H1 (cell line): ENCODE results near the gene SLC13A5. TPM values are rescaled to one million over a fixed set of nuclear protein-coding genes. Genes with fewer than 3 reads are reported as not detected.

Experiments used
- CTCF ChIA-PET: fragments of 300-600 bp; sonication (Branson Sonifier 250); formaldehyde crosslinking; loops from one replicate; lab custom pipeline; 2021; ENCODE audit not compliant: partially characterized antibody; lab: Charles Lee
- POLR2A ChIA-PET: fragments of 300-600 bp; sonication (Branson Sonifier 250); formaldehyde crosslinking; loops from one replicate; lab custom pipeline; 2021; ENCODE audit warnings: inconsistent platforms; ENCODE audit not compliant: partially characterized antibody; lab: Charles Lee
- DNase-seq, 2 experiments: peaks; one replicate each; pipeline versions ENCODE4 v3.0.0 to v3.0.0-alpha.2; 2010 to 2022; ENCODE audit warnings: low spot score in 2 of 2, low read depth in 1 of 2, mixed read lengths in 1 of 2
- FAIRE-seq: peaks from 2 replicates; lab custom pipeline; 2011; peaks lifted over from hg19 to GRCh38; lab: Jason Lieb, UNC
- H2AFZ ChIP-seq: 2 replicates; pipeline ENCODE4 v1.8.1; 2012; ENCODE audit warnings: low read length, inconsistent platforms
- H2AK5ac ChIP-seq: 2 replicates; pipeline ENCODE4 v1.6.1; 2013; ENCODE audit warnings: low read depth, low read length
- H2BK120ac ChIP-seq: replicated peaks from 2 replicates; pipeline ENCODE3; 2013; ENCODE audit warnings: low read depth, low read length, inconsistent platforms
- H2BK12ac ChIP-seq: 2 replicates; pipeline ENCODE4 v1.6.1; 2013; ENCODE audit warnings: low read depth, low read length
- H2BK15ac ChIP-seq: 2 replicates; pipeline ENCODE4 v1.6.1; 2013; ENCODE audit warnings: low read length
- H2BK20ac ChIP-seq: 2 replicates; pipeline ENCODE4 v1.6.1; 2013; ENCODE audit warnings: low read length
- H2BK5ac ChIP-seq: 2 replicates; pipeline ENCODE4 v1.6.1; 2013; ENCODE audit warnings: low read depth, low read length
- H3K14ac ChIP-seq: 2 replicates; pipeline ENCODE4 v1.6.1; 2013; ENCODE audit warnings: inconsistent platforms; ENCODE audit not compliant: insufficient read length
- H3K18ac ChIP-seq: 2 replicates; pipeline ENCODE4 v1.6.1; 2013; ENCODE audit warnings: low read length; ENCODE audit errors: extremely low read depth
- H3K23ac ChIP-seq: 2 replicates; pipeline ENCODE4 v1.6.1; 2013; ENCODE audit warnings: inconsistent platforms; ENCODE audit not compliant: insufficient read length
- H3K23me2 ChIP-seq: 2 replicates; pipeline ENCODE4 v1.6.1; 2013; ENCODE audit warnings: low read depth, low read length
- H3K27ac ChIP-seq: 2 replicates; pipeline ENCODE4 v1.6.1; 2011; ENCODE audit warnings: low read depth, low read length, inconsistent platforms
- H3K27me3 ChIP-seq, 4 experiments: replicated peaks in 1 of 4; 1 replicate in 1 of 4; 2 replicates in 3 of 4; pipeline versions ENCODE4 v1.6.1 to v1.8.1; 2011 to 2013; ENCODE audit warnings: low read length in 3 of 4, mild to moderate bottlenecking in 3 of 4, inconsistent platforms in 2 of 4, mixed read lengths in 2 of 4, moderate library complexity in 1 of 4; ENCODE audit not compliant: control insufficient read depth in 3 of 4, insufficient read depth in 3 of 4; ENCODE audit errors: extremely low read depth in 1 of 4
- H3K36me3 ChIP-seq, 4 experiments: 2 replicates each; pipeline versions ENCODE4 v1.6.1 to v1.8.1; 2011 to 2013; ENCODE audit warnings: mild to moderate bottlenecking in 4 of 4, low read length in 3 of 4, moderate library complexity in 2 of 4, control low read depth in 1 of 4, inconsistent platforms in 1 of 4; ENCODE audit not compliant: insufficient read depth in 4 of 4, control insufficient read depth in 2 of 4
- H3K4ac ChIP-seq: replicated peaks from 2 replicates; pipeline ENCODE3; 2013; ENCODE audit warnings: low read length, low read depth, mixed read lengths, inconsistent platforms; ENCODE audit not compliant: insufficient read length
- H3K4me1 ChIP-seq, 4 experiments: replicated peaks in 1 of 4; 1 replicate in 1 of 4; 2 replicates in 3 of 4; pipeline versions ENCODE4 v1.6.1 to v1.8.1; 2011 to 2013; ENCODE audit warnings: low read length in 3 of 4, inconsistent platforms in 2 of 4, mixed read lengths in 1 of 4; ENCODE audit not compliant: insufficient read depth in 4 of 4, control insufficient read depth in 3 of 4
- H3K4me2 ChIP-seq, 2 experiments: 2 replicates each; pipeline versions ENCODE4 v1.6.1 to v1.8.1; 2011 to 2013; ENCODE audit warnings: low read depth in 2 of 2, low read length in 2 of 2, control low read depth in 1 of 2, inconsistent platforms in 1 of 2, mild to moderate bottlenecking in 1 of 2; ENCODE audit not compliant: insufficient read depth in 1 of 2
- H3K4me3 ChIP-seq, 4 experiments: fragments of 200-600, 300-600 bp in 1 of 4; sonication (generic), shearing (Covaris generic), sonication (Bioruptor Twin) in 1 of 4; 2 replicates each; pipeline versions ENCODE4 v1.5.1 to v1.8.1; 2011 to 2016; ENCODE audit warnings: low read length in 4 of 4, low read depth in 3 of 4, control low read depth in 2 of 4, inconsistent platforms in 2 of 4, mild to moderate bottlenecking in 2 of 4, mixed read lengths in 1 of 4, moderate library complexity in 1 of 4; ENCODE audit not compliant: insufficient read depth in 2 of 4; ENCODE audit errors: extremely low read depth in 1 of 4
- H3K56ac ChIP-seq: replicated peaks from 2 replicates; pipeline ENCODE3; 2013; ENCODE audit warnings: low read depth, mild to moderate bottlenecking, mixed read lengths, low read length, inconsistent platforms; ENCODE audit not compliant: insufficient read length
- H3K79me1 ChIP-seq: 2 replicates; pipeline ENCODE4 v1.6.1; 2013; ENCODE audit warnings: low read depth, low read length, control low read depth
- H3K79me2 ChIP-seq, 2 experiments: 2 replicates each; pipeline versions ENCODE4 v1.6.1 to v1.8.1; 2012 to 2013; ENCODE audit warnings: low read length in 2 of 2, mild to moderate bottlenecking in 2 of 2, inconsistent platforms in 1 of 2; ENCODE audit not compliant: insufficient read depth in 2 of 2, control insufficient read depth in 1 of 2
- H3K9ac ChIP-seq, 4 experiments: replicated peaks in 1 of 4; 1 replicate in 1 of 4; 2 replicates in 3 of 4; pipeline versions ENCODE4 v1.6.1 to v1.8.1; 2011 to 2013; ENCODE audit warnings: low read depth in 3 of 4, low read length in 3 of 4, control low read depth in 2 of 4, mild to moderate bottlenecking in 2 of 4, moderate library complexity in 2 of 4, inconsistent platforms in 1 of 4; ENCODE audit errors: extremely low read depth in 1 of 4
- H3K9me3 ChIP-seq, 2 experiments: 2 replicates each; pipeline versions ENCODE4 v1.6.1 to v1.8.1; 2012 to 2013; ENCODE audit warnings: mild to moderate bottlenecking in 2 of 2, moderate library complexity in 2 of 2, control low read depth in 1 of 2, inconsistent platforms in 1 of 2, low read depth in 1 of 2, low read length in 1 of 2, mixed read lengths in 1 of 2; ENCODE audit not compliant: insufficient read depth in 2 of 2
- H4K20me1 ChIP-seq, 2 experiments: replicated peaks in 1 of 2; 2 replicates each; pipeline versions ENCODE3 to v1.8.1; 2011 to 2013; ENCODE audit warnings: inconsistent platforms in 2 of 2, low read length in 2 of 2, mild to moderate bottlenecking in 1 of 2; ENCODE audit not compliant: insufficient read depth in 2 of 2, control insufficient read depth in 1 of 2
- H4K5ac ChIP-seq: 2 replicates; pipeline ENCODE4 v1.6.1; 2013; ENCODE audit warnings: low read length, low read depth, mixed read lengths, inconsistent platforms; ENCODE audit not compliant: insufficient read length
- H4K8ac ChIP-seq: 2 replicates; pipeline ENCODE4 v1.8.0; 2013; ENCODE audit warnings: mild to moderate bottlenecking, moderate library complexity, low read length, inconsistent platforms; ENCODE audit not compliant: insufficient read depth; ENCODE audit errors: extremely low read depth
- H4K91ac ChIP-seq: replicated peaks from 2 replicates; pipeline ENCODE3; 2013; ENCODE audit warnings: low read length, mixed read lengths, inconsistent platforms; ENCODE audit not compliant: insufficient read length
- BRCA1 ChIP-seq: IDR thresholded peaks from 2 replicates; pipeline ENCODE4 v1.6.1; 2012; ENCODE audit warnings: low read depth, low read length, improper control_type of control experiment
- CTBP2 ChIP-seq: IDR thresholded peaks from 2 replicates; pipeline ENCODE4 v1.7.0; 2011; ENCODE audit warnings: borderline replicate concordance, mild to moderate bottlenecking, moderate library complexity, mixed read lengths, low read length; ENCODE audit not compliant: insufficient read depth, insufficient read length
- GABPA ChIP-seq: IDR thresholded peaks from 2 replicates; pipeline ENCODE4 v1.6.1; 2011; ENCODE audit warnings: mild to moderate bottlenecking, low read length, moderate library complexity, borderline replicate concordance; ENCODE audit not compliant: insufficient read depth
- GTF2F1 ChIP-seq: IDR thresholded peaks from 2 replicates; pipeline ENCODE4 v1.6.1; 2012; ENCODE audit warnings: low read depth, low read length, improper control_type of control experiment, borderline replicate concordance
- KDM1A ChIP-seq: fragments of 200-600, 300-600 bp; sonication (generic); IDR thresholded peaks from 2 replicates; pipeline ENCODE4 v1.7.1; 2016; ENCODE audit warnings: mild to moderate bottlenecking, low read length, borderline replicate concordance
- KDM4A ChIP-seq: IDR thresholded peaks from one replicate; pipeline ENCODE4 v1.7.1; 2012; ENCODE audit warnings: low read depth, mild to moderate bottlenecking, moderate library complexity, low read length, inconsistent platforms; ENCODE audit not compliant: severe bottlenecking
- NANOG ChIP-seq: IDR thresholded peaks from 2 replicates; pipeline ENCODE4 v1.6.1; 2011; ENCODE audit warnings: low read length, low read depth, mild to moderate bottlenecking, inconsistent platforms; ENCODE audit not compliant: insufficient read depth, poor library complexity, severe bottlenecking
- POLR2AphosphoS5 ChIP-seq: IDR thresholded peaks from 2 replicates; pipeline ENCODE4 v1.6.1; 2011; ENCODE audit warnings: low read depth, low read length
- SIN3A ChIP-seq, 2 experiments: IDR thresholded peaks in 1 of 2; conservative IDR thresholded peaks in 1 of 2; 2 replicates each; pipeline ENCODE4 v1.6.1; 2011 to 2012; ENCODE audit warnings: low read length in 2 of 2, improper control_type of control experiment in 1 of 2, low read depth in 1 of 2, mild to moderate bottlenecking in 1 of 2
- SIRT6 ChIP-seq: IDR thresholded peaks from one replicate; pipeline ENCODE4 v1.7.1; 2012; ENCODE audit warnings: low read length, inconsistent platforms
- SUZ12 ChIP-seq: fragments of 200-600 bp; sonication (generic); IDR thresholded peaks from 2 replicates; pipeline ENCODE4 v1.6.1; 2012; ENCODE audit warnings: mild to moderate bottlenecking, inconsistent platforms, low read length, moderate library complexity, mixed read lengths
- TCF12 ChIP-seq: IDR thresholded peaks from 2 replicates; pipeline ENCODE4 v1.6.1; 2011; ENCODE audit warnings: low read depth, mild to moderate bottlenecking, low read length
- WGBS, 2 experiments: shearing (Covaris generic) in 1 of 2; methylation state at CpG; one replicate each; pipeline versions ENCODE4 v1.1.6 to v1.1.7; 2013 to 2015; ENCODE audit warnings: low lambda C conversion rate in 2 of 2, mixed read lengths in 2 of 2, inconsistent platforms in 1 of 2, low coverage in 1 of 2, missing lambda C conversion rate in 1 of 2; ENCODE audit not compliant: insufficient replicate concordance in 2 of 2, insufficient coverage in 1 of 2, insufficient read length in 1 of 2; ENCODE audit errors: extremely low coverage in 1 of 2, missing lambda C conversion rate in 1 of 2; 5-methylcytosine and 5-hydroxymethylcytosine counted together
- polyA plus RNA-seq, 7 experiments: library from polyadenylated mRNA; depleted of rRNA in 3 of 7; stranded (reverse) in 5 of 7; unstranded in 2 of 7; fragments of >200 nt in 5 of 7; fragments of 200-250 nt in 2 of 7; gene quantifications; 1 replicate in 5 of 7; 2 replicates in 1 of 7; 4 replicates in 1 of 7; pipeline versions ENCODE4 v1.2.1 to v1.2.3, GENCODE V29; 2011 to 2013; ENCODE audit warnings: missing spikeins in 2 of 7, mixed read lengths in 2 of 7
- total RNA-seq: library from RNA; stranded (reverse); fragmentation: NEBNext Ultra II Directional; extraction: Animal tissue kit (Norgen Biotek cat#: 25700); gene quantifications from 2 replicates; pipeline ENCODE4 v1.2.1, GENCODE V29; 2021
- TF ChIP-seq, protein P1 (sequence below): IDR thresholded peaks from 2 replicates; pipeline ENCODE4 v1.6.1; 2011; ENCODE audit warnings: low read depth, mild to moderate bottlenecking, low read length; ENCODE audit not compliant: insufficient read depth

Gene SLC13A5
- total and polyA plus RNA-seq, 2 of the 8 experiments (the other 6 are each of a cell fraction or from before 2014, with no cell fraction given): 2.1 to 2.6 TPM

DNA sequence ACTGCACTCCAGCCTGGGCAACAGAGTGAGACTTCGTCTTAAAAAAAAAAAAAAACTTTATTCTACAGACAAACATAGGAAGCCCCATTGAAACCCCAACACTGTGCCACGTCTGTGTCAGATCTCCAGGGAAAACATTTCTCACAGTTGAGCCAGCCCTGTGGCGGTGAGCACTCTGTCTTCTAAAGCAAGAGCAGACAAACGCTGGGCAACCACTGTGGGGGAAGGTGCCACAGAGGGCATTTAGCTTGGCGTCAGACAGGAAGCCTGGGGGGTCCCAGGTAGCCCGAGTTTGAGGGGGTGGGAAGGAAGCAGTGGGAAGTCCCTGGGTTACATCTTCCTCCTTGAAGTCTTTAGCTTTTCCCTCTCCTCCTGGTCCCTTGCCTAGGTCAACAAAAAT is 45.7 kb downstream of the SLC13A5 start:
- POLR2A ChIA-PET: no interaction called here

More for the DNA sequence above, 45.7 kb downstream of the SLC13A5 start:
- Histone ChIP-seq H3K79me2 (no peaks in the 10 kb centered on the region), H2BK5ac (no peak overlapping the region), H2BK12ac (no peak overlapping the region), H4K8ac (no peak overlapping the region; the same call in 1 of the 2 replicates), H3K27ac (no peak overlapping the region), H2BK15ac (no peak overlapping the region), H2AK5ac (no peak overlapping the region), H3K23ac (no peak overlapping the region), H4K20me1 (peaks cover 0 to 2% of the 10 kb centered on the region in 2 experiments), H3K4ac (no peak overlapping the region), H3K23me2 (no peaks in the 10 kb centered on the region), H3K9ac (no peak overlapping the region), H3K36me3 (no peaks in the 10 kb centered on the region), H3K14ac (no peak overlapping the region), H2BK120ac (no peak overlapping the region), H4K5ac (no peak overlapping the region), H3K4me3 (no peak overlapping the region), H3K4me2 (no peak overlapping the region), H2AFZ (no peak overlapping the region), H3K79me1 (no peaks in the 10 kb centered on the region), H3K9me3 (no peaks in the 10 kb centered on the region), H4K91ac (no peak overlapping the region), H2BK20ac (no peak overlapping the region), H3K56ac (no peak overlapping the region), H3K4me1 (peaks cover 0 to 2% (median 1%) of the 10 kb centered on the region in 4 experiments; a peak in 1 of 7 replicates), H3K27me3 (peaks cover 0 to 6% (median 4%) of the 10 kb centered on the region in 4 experiments; a peak in 2 of 7 replicates), H3K18ac (no peak overlapping the region)
- CTCF ChIA-PET: interaction anchor here (0.8 to 4.8 kb wide), 15 partner anchors 10 to 354 kb away, joined by 3 to 41 read pairs (median 5); partner anchors contain the start of gene SLC13A5
- no peak for FAIRE-seq
- WGBS, 2 experiments: 81% methylated on average over 6 of the region's 6 CpGs; no CpG with 5 or more reads in 1 of the 2 experiments
- TF ChIP-seq KDM4A: no peak
- TF ChIP-seq BRCA1: no peak
- TF ChIP-seq TCF12: no peak
- no peak for TF ChIP-seq CTBP2
- no peak for TF ChIP-seq POLR2AphosphoS5
- TF ChIP-seq SIRT6: no peak
- TF ChIP-seq NANOG: no peak
- no peak for TF ChIP-seq GTF2F1
- no peak for TF ChIP-seq SIN3A (conservative IDR thresholded peaks at IDR 0.05 in 1 of 2, IDR thresholded peaks at IDR 0.05 in 1 of 2; ENCODE audit: low read depth in 1 of 2, low read length in 2 of 2)
- TF ChIP-seq, protein P1, sequence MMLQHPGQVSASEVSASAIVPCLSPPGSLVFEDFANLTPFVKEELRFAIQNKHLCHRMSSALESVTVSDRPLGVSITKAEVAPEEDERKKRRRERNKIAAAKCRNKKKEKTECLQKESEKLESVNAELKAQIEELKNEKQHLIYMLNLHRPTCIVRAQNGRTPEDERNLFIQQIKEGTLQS: no peak
- TF ChIP-seq KDM1A: no peak
- no peak for TF ChIP-seq GABPA
- TF ChIP-seq SUZ12: no peak
- DNase-seq: no peak
